CD4-positive, alpha-beta T cell treated with Interleukin-1 beta for 1 hour (primary cell): Measurements from ENCODE around the gene LTBP2.

ENCODE experiments used
- DNase-seq, 2 donors: peaks; one replicate each; pipeline ENCODE4 v3.0.0-alpha.2; 2020 to 2022

Gene LTBP2

GRCh38 chr14:74587363-74587707, 24.7 kb downstream of the LTBP2 start:
- DNase-seq, result no peak

GRCh38 chr14:74586681-74587362, 25.2 kb downstream of the LTBP2 start:
- no peak for DNase-seq

GRCh38 chr14:74585406-74586335, 26.4 kb downstream of the LTBP2 start:
- no peak for DNase-seq

- DNase-seq, result no peak
These were observed 27.1 kb downstream of the LTBP2 start for GRCh38 chr14:74584951-74585350.

- DNase-seq, result no peak
These were observed 28.2 kb downstream of the LTBP2 start for GRCh38 chr14:74583689-74584434.

- no peak for DNase-seq
These were observed 29.0 kb downstream of the LTBP2 start for GRCh38 chr14:74582910-74583581.

- no peak for DNase-seq
These were observed 31.8 kb downstream of the LTBP2 start for GRCh38 chr14:74580275-74580672.

- DNase-seq, result no peak
These were observed 32.4 kb downstream of the LTBP2 start for GRCh38 chr14:74579447-74580274.

- DNase-seq, result no peak
These were observed 33.6 kb downstream of the LTBP2 start for GRCh38 chr14:74578479-74578878.

- DNase-seq, result no peak
These were observed 34.1 kb downstream of the LTBP2 start for GRCh38 chr14:74577948-74578275.

- DNase-seq, result no peak
These were observed 34.6 kb downstream of the LTBP2 start for GRCh38 chr14:74577247-74577947.

GRCh38 chr14:74575936-74576335, 36.1 kb downstream of the LTBP2 start:
- no peak for DNase-seq

GRCh38 chr14:74575507-74575906, 36.5 kb downstream of the LTBP2 start:
- DNase-seq, result no peak

GRCh38 chr14:74574706-74575105, 37.3 kb downstream of the LTBP2 start:
- DNase-seq, result peak in 1 of 2 donors; percentile 8

GRCh38 chr14:74574090-74574433, 38.0 kb downstream of the LTBP2 start:
- DNase-seq, result peak in 1 of 2 donors; percentile 38

- DNase-seq, result no peak
These were observed 38.5 kb downstream of the LTBP2 start for GRCh38 chr14:74573421-74574089.

GRCh38 chr14:74572726-74573301, 39.2 kb downstream of the LTBP2 start:
- DNase-seq, result no peak

GRCh38 chr14:74571901-74572725, 39.9 kb downstream of the LTBP2 start:
- peak in 1 of 2 donors; percentile 19 for DNase-seq

GRCh38 chr14:74571441-74571841, 40.6 kb downstream of the LTBP2 start:
- DNase-seq, result no peak

- no peak for DNase-seq
These were observed 41.3 kb downstream of the LTBP2 start for GRCh38 chr14:74570696-74571095.
